GM21619 (cell line): ENCODE data around the gene NPB.

Experiments
- ATAC-seq: cut with Tn5 transposase; IDR thresholded peaks from one replicate; pipeline ENCODE4 v1.9.1; 2021; ENCODE audit not compliant: unreplicated experiment

The NPB gene

GRCh38 chr17:81924557-81925532, 22.8 kb downstream of the NPB start:
- no peak for ATAC-seq

- ATAC-seq, result no peak
Observed at GRCh38 chr17:81925860-81926450, 23.9 kb downstream of the NPB start.

GRCh38 chr17:81926451-81927151, 24.6 kb downstream of the NPB start:
- peak; percentile 14 for ATAC-seq

GRCh38 chr17:81927152-81927652, 25.2 kb downstream of the NPB start:
- peak; percentile 16 for ATAC-seq

GRCh38 chr17:81927653-81928543, 25.9 kb downstream of the NPB start, which contains the start of gene MAFG:
Gene MAFG (minus strand): TSS chr17:81927735. CDS start chr17:81923185, 4,550 bp downstream.
- ATAC-seq, result peak; percentile 51

GRCh38 chr17:81928544-81929252, 26.7 kb downstream of the NPB start:
- no peak for ATAC-seq

GRCh38 chr17:81929253-81930141, 27.5 kb downstream of the NPB start:
- ATAC-seq, result no peak

- ATAC-seq, result no peak
Observed at GRCh38 chr17:81930142-81931125, 28.4 kb downstream of the NPB start.

- no peak for ATAC-seq
Observed at GRCh38 chr17:81931189-81931556, 29.1 kb downstream of the NPB start.

- ATAC-seq, result no peak
Observed at GRCh38 chr17:81931557-81932332, 29.7 kb downstream of the NPB start.

- ATAC-seq, result no peak
Observed at GRCh38 chr17:81932333-81932983, 30.4 kb downstream of the NPB start.

GRCh38 chr17:81933178-81933699, 31.2 kb downstream of the NPB start:
- no peak for ATAC-seq

GRCh38 chr17:81934098-81934757, 32.2 kb downstream of the NPB start:
- no peak for ATAC-seq

GRCh38 chr17:81934850-81935708, 33.0 kb downstream of the NPB start:
- ATAC-seq, result no peak

GRCh38 chr17:81935709-81936084, 33.7 kb downstream of the NPB start:
- no peak for ATAC-seq
